ENCODE measurements around the gene STARD3. TPM values are rescaled to one million over a fixed set of nuclear protein-coding genes. Genes with fewer than 3 reads are reported as not detected.

Gene STARD3
- total RNA-seq, 4 donors from 2014 or later = 102 to 212 (median 145) TPM

GRCh38 chr17:39595928-39596510 lies 40.9 kb upstream of the STARD3 start:
- H3K36me3 ChIP-seq = no peaks in the 10 kb centered on the region
- no peak for DNase-seq
- peaks cover 0 to 4% (median 0%) of the 10 kb centered on the region in 4 donors for H3K9me3 ChIP-seq
- TF ChIP-seq CTCF (IDR thresholded peaks at IDR 0.05) (no peak), POLR2A (IDR thresholded peaks at IDR 0.05) (no peak)
- H3K4me1 ChIP-seq = peaks cover 0 to 15% (median 0%) of the 10 kb centered on the region in 4 donors
- H3K4me3 ChIP-seq = no peak overlapping the region
- peaks cover 0 to 55% of the 10 kb centered on the region in 2 donors for H3K27me3 ChIP-seq
- H3K27ac ChIP-seq = no peak overlapping the region

GRCh38 chr17:39596543-39597267 lies 40.2 kb upstream of the STARD3 start:
- H3K4me1 ChIP-seq = peaks cover 0 to 15% (median 0%) of the 10 kb centered on the region in 4 donors
- H3K9me3 ChIP-seq = peaks cover 0 to 4% (median 0%) of the 10 kb centered on the region in 4 donors
- H3K27me3 ChIP-seq = peaks cover 0 to 62% of the 10 kb centered on the region in 2 donors
- DNase-seq = no peak
- no peak overlapping the region for H3K4me3 ChIP-seq
- no peak overlapping the region for H3K27ac ChIP-seq
- no peak for TF ChIP-seq CTCF (IDR thresholded peaks at IDR 0.05)
- TF ChIP-seq POLR2A (IDR thresholded peaks at IDR 0.05) = no peak
- no peaks in the 10 kb centered on the region for H3K36me3 ChIP-seq

GRCh38 chr17:39597372-39598046 lies 39.4 kb upstream of the STARD3 start:
- no peaks in the 10 kb centered on the region for H3K36me3 ChIP-seq
- TF ChIP-seq POLR2A (IDR thresholded peaks at IDR 0.05) (no peak), CTCF (IDR thresholded peaks at IDR 0.05) (no peak)
- H3K4me3 ChIP-seq = no peak overlapping the region
- peaks cover 0 to 68% of the 10 kb centered on the region in 2 donors for H3K27me3 ChIP-seq
- H3K9me3 ChIP-seq = peaks cover 0 to 4% (median 0%) of the 10 kb centered on the region in 4 donors
- peaks cover 0 to 15% (median 0%) of the 10 kb centered on the region in 4 donors for H3K4me1 ChIP-seq
- DNase-seq = no peak
- no peak overlapping the region for H3K27ac ChIP-seq

- DNase-seq = no peak
- peaks cover 0 to 15% (median 0%) of the 10 kb centered on the region in 4 donors for H3K4me1 ChIP-seq
- TF ChIP-seq POLR2A (IDR thresholded peaks at IDR 0.05) = no peak
- no peak for TF ChIP-seq CTCF (IDR thresholded peaks at IDR 0.05)
- peaks cover 0 to 4% (median 0%) of the 10 kb centered on the region in 4 donors for H3K9me3 ChIP-seq
- no peak overlapping the region for H3K27ac ChIP-seq
- H3K27me3 ChIP-seq = peaks cover 0 to 74% of the 10 kb centered on the region in 2 donors
- H3K36me3 ChIP-seq = no peaks in the 10 kb centered on the region
- H3K4me3 ChIP-seq = no peak overlapping the region
These were observed 38.9 kb upstream of the STARD3 start for GRCh38 chr17:39598047-39598481.

GRCh38 chr17:39598630-39599003 lies 38.3 kb upstream of the STARD3 start:
- DNase-seq = no peak
- H3K4me1 ChIP-seq = peaks cover 0 to 15% (median 0%) of the 10 kb centered on the region in 4 donors
- H3K4me3 ChIP-seq = no peak overlapping the region
- H3K27me3 ChIP-seq = peaks cover 0 to 79% of the 10 kb centered on the region in 2 donors
- H3K36me3 ChIP-seq = no peaks in the 10 kb centered on the region
- H3K9me3 ChIP-seq = peaks cover 0 to 4% (median 0%) of the 10 kb centered on the region in 4 donors
- TF ChIP-seq POLR2A (IDR thresholded peaks at IDR 0.05) = no peak
- no peak overlapping the region for H3K27ac ChIP-seq

Data from Peyer's patch (tissue), 4 donors.